HEK293 (cell line): ENCODE data around the gene TECTA.

Experiments used
- CTCF ChIA-PET: fragments of 350-600 bp; formaldehyde crosslinking; extraction: SDS; loops from one replicate; lab custom pipeline; 2021; ENCODE audit warnings: antibody characterized with exemption; lab: Yijun Ruan, JAX
- POLR2A ChIA-PET: fragments of 300-600 bp; formaldehyde crosslinking; extraction: SDS; loops from one replicate; lab custom pipeline; 2020; ENCODE audit warnings: antibody characterized with exemption, inconsistent platforms; lab: Yijun Ruan, JAX
- H3K27ac ChIP-seq: fragments of 200-500 bp; sonication (Bioruptor generic); 2 replicates; pipeline ENCODE4 v1.5.1; 2014; ENCODE audit warnings: low read depth, low read length, control low read depth, inconsistent platforms; ENCODE audit errors: extremely low read depth
- H3K36me3 ChIP-seq, 2 experiments: fragments of 200-500 bp in 1 of 2; sonication (Bioruptor generic) in 1 of 2; 1 replicate in 1 of 2; 2 replicates in 1 of 2; pipeline ENCODE4 v1.5.1; 2014 to 2017; ENCODE audit warnings: inconsistent platforms in 2 of 2, low read length in 2 of 2; ENCODE audit not compliant: control insufficient read depth in 2 of 2, insufficient read depth in 1 of 2
- H3K4me1 ChIP-seq: fragments of 200-500 bp; sonication (Bioruptor generic); 2 replicates; pipeline ENCODE4 v1.5.1; 2014; ENCODE audit warnings: mild to moderate bottlenecking, low read length, inconsistent platforms; ENCODE audit not compliant: control insufficient read depth, insufficient read depth
- H3K4me3 ChIP-seq: 2 replicates; pipeline ENCODE4 v1.5.1; 2011; ENCODE audit warnings: low read depth, mild to moderate bottlenecking, control low read depth, low read length, moderate library complexity
- H3K9me3 ChIP-seq: fragments of 200-500 bp; sonication (Bioruptor generic); 2 replicates; pipeline ENCODE4 v1.5.1; 2014; ENCODE audit warnings: low read depth, low read length, inconsistent platforms; ENCODE audit not compliant: control insufficient read depth, insufficient read depth
- BCL11B ChIP-seq: fragments of 450-650 bp; formaldehyde crosslinking; IDR thresholded peaks from 2 replicates; pipeline ENCODE4 v1.5.1; 2016; ENCODE audit warnings: low read depth, missing biosample characterization, missing genetic modification characterization
- BCL6B ChIP-seq: fragments of 450-650 bp; formaldehyde crosslinking; IDR thresholded peaks from 2 replicates; pipeline ENCODE4 v1.5.1; 2017; ENCODE audit warnings: missing biosample characterization, missing genetic modification characterization
- GLIS1 ChIP-seq: fragments of 450-650 bp; formaldehyde crosslinking; IDR thresholded peaks from 2 replicates; pipeline ENCODE4 v1.5.1; 2016; ENCODE audit warnings: missing biosample characterization, missing genetic modification characterization
- PATZ1 ChIP-seq: fragments of 450-650 bp; formaldehyde crosslinking; IDR thresholded peaks from 2 replicates; pipeline ENCODE4 v1.5.1; 2016; ENCODE audit warnings: missing biosample characterization, missing genetic modification characterization
- PRDM1 ChIP-seq: fragments of 450-650 bp; formaldehyde crosslinking; IDR thresholded peaks from 2 replicates; pipeline ENCODE4; 2016; ENCODE audit warnings: missing biosample characterization, missing genetic modification characterization
- ZBTB44 ChIP-seq: fragments of 450-650 bp; IDR thresholded peaks from 2 replicates; pipeline ENCODE4 v1.5.1; 2018; ENCODE audit warnings: missing biosample characterization, mild to moderate bottlenecking, missing genetic modification characterization
- ZFP3 ChIP-seq: fragments of 450-650 bp; formaldehyde crosslinking; IDR thresholded peaks from 2 replicates; pipeline ENCODE4 v1.5.1; 2016; ENCODE audit warnings: low read depth, missing biosample characterization, missing genetic modification characterization
- ZFP69B ChIP-seq: fragments of 450-650 bp; formaldehyde crosslinking; IDR thresholded peaks from 2 replicates; pipeline ENCODE4 v1.5.1; 2016; ENCODE audit warnings: missing biosample characterization, missing genetic modification characterization
- ZNF169 ChIP-seq: fragments of 450-650 bp; formaldehyde crosslinking; IDR thresholded peaks from 2 replicates; pipeline ENCODE4 v1.5.1; 2016; ENCODE audit warnings: missing biosample characterization, missing genetic modification characterization
- ZNF280C ChIP-seq: fragments of 450-650 bp; formaldehyde crosslinking; IDR thresholded peaks from 2 replicates; pipeline ENCODE4 v1.5.1; 2016; ENCODE audit warnings: missing biosample characterization, missing genetic modification characterization
- ZNF292 ChIP-seq: fragments of 450-650 bp; formaldehyde crosslinking; IDR thresholded peaks from 2 replicates; pipeline ENCODE4 v1.5.1; 2016; ENCODE audit warnings: low read depth, missing biosample characterization, missing genetic modification characterization, borderline replicate concordance
- ZNF404 ChIP-seq: fragments of 450-650 bp; formaldehyde crosslinking; IDR thresholded peaks from 2 replicates; pipeline ENCODE4 v1.5.1; 2017; ENCODE audit warnings: missing biosample characterization, missing genetic modification characterization
- ZNF433 ChIP-seq: fragments of 450-650 bp; formaldehyde crosslinking; IDR thresholded peaks from 2 replicates; pipeline ENCODE4 v1.5.1; 2016; ENCODE audit warnings: missing biosample characterization, missing genetic modification characterization, low read depth
- ZNF488 ChIP-seq: fragments of 450-650 bp; formaldehyde crosslinking; IDR thresholded peaks from 2 replicates; pipeline ENCODE4 v1.5.1; 2016; ENCODE audit warnings: missing biosample characterization, missing genetic modification characterization
- ZNF510 ChIP-seq: fragments of 450-650 bp; formaldehyde crosslinking; IDR thresholded peaks from 2 replicates; pipeline ENCODE4 v1.5.1; 2018; ENCODE audit warnings: mild to moderate bottlenecking, missing genetic modification characterization, missing biosample characterization; ENCODE audit not compliant: insufficient replicate concordance
- ZNF529 ChIP-seq: fragments of 450-650 bp; formaldehyde crosslinking; IDR thresholded peaks from 2 replicates; pipeline ENCODE4 v1.5.1; 2017; ENCODE audit warnings: missing genetic modification characterization, missing biosample characterization; ENCODE audit not compliant: insufficient replicate concordance
- ZNF549 ChIP-seq: fragments of 450-650 bp; IDR thresholded peaks from 2 replicates; pipeline ENCODE4 v1.5.1; 2018; ENCODE audit warnings: missing biosample characterization, missing genetic modification characterization, mild to moderate bottlenecking, inconsistent platforms, moderate library complexity
- ZNF561 ChIP-seq: fragments of 450-650 bp; IDR thresholded peaks from 2 replicates; pipeline ENCODE4 v1.5.1; 2018; ENCODE audit warnings: missing biosample characterization, missing genetic modification characterization, borderline replicate concordance
- ZNF610 ChIP-seq: fragments of 450-650 bp; formaldehyde crosslinking; IDR thresholded peaks from 2 replicates; pipeline ENCODE4 v1.5.1; 2016; ENCODE audit warnings: missing biosample characterization, missing genetic modification characterization, borderline replicate concordance
- ZSCAN16 ChIP-seq: fragments of 450-650 bp; formaldehyde crosslinking; IDR thresholded peaks from 2 replicates; pipeline ENCODE4 v1.5.1; 2016; ENCODE audit warnings: missing biosample characterization, missing genetic modification characterization
- ZSCAN4 ChIP-seq: fragments of 450-650 bp; formaldehyde crosslinking; IDR thresholded peaks from 2 replicates; pipeline ENCODE4 v1.5.1; 2017; ENCODE audit warnings: missing biosample characterization, missing genetic modification characterization

Gene TECTA

GRCh38 chr11:121141066-121141465 lies 40.0 kb downstream of the TECTA start (continued):
- no peak for TF ChIP-seq PATZ1 (tag by site-specific recombination)
- no peak for TF ChIP-seq ZNF280C (tag by site-specific recombination)
- TF ChIP-seq ZNF488 (tag by site-specific recombination) = no peak
- no peak for TF ChIP-seq ZSCAN16 (tag by site-specific recombination)
- no peak for TF ChIP-seq ZNF549 (tag by site-specific recombination)
- TF ChIP-seq PRDM1 = no peak
- TF ChIP-seq ZNF433 (tag by site-specific recombination) = no peak
- no peak for TF ChIP-seq ZFP69B (tag by site-specific recombination)
- no peak for TF ChIP-seq ZNF529
- no peak for TF ChIP-seq ZFP3 (tag by site-specific recombination)
- no peak for TF ChIP-seq ZNF169 (tag by site-specific recombination)
- TF ChIP-seq ZNF404 (tag by site-specific recombination) = no peak
- TF ChIP-seq ZNF610 (tag by site-specific recombination) = no peak

GRCh38 chr11:121143921-121144320 lies 42.9 kb downstream of the TECTA start:
- Histone ChIP-seq H3K9me3 (no peaks in the 10 kb centered on the region), H3K36me3 (no peaks in the 10 kb centered on the region), H3K4me3 (no peak overlapping the region), H3K4me1 (no peaks in the 10 kb centered on the region), H3K27ac (no peak overlapping the region)
- TF ChIP-seq ZBTB44 (tag by site-specific recombination) (no peak), ZSCAN4 (tag by site-specific recombination) (no peak), ZNF292 (no peak), ZNF529 (no peak), ZNF561 (no peak), GLIS1 (tag by site-specific recombination) (no peak), ZNF510 (tag by site-specific recombination) (no peak), BCL11B (no peak), BCL6B (tag by site-specific recombination) (no peak)
- ChIA-PET POLR2A (no interaction called here), CTCF (no interaction called here)
